ENCODE data around the gene SVOPL.

Gene SVOPL

DNA sequence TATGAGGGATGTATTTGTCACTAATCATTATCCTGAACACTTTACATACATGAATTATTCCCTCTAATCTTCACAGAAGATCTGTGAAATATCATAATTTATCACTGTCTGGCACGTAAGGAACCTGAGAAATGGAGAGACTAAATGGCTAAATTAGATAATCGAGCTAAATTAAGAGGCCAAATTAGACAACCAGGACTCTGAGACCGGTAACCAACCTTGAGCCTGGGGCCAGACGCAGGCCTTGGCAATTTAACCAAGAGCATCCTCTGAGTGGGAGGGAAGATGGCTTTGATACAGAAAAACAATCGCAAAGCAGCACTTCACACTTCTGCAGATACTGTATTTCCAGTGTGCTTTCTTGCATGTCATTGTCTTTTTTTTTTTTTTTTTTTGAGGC, 21.4 kb downstream of the SVOPL start:
- H3K36me3 ChIP-seq: no peaks in the 10 kb centered on the region
- no peaks in the 10 kb centered on the region for H3K27me3 ChIP-seq (ENCODE audit: insufficient read depth, low read depth, severe bottlenecking)
- DNase-seq: no peak
- no peak overlapping the region for H3K27ac ChIP-seq
- H3K4me3 ChIP-seq (ENCODE audit: low read depth, low read length): no peak overlapping the region
- TF ChIP-seq, protein P1, sequence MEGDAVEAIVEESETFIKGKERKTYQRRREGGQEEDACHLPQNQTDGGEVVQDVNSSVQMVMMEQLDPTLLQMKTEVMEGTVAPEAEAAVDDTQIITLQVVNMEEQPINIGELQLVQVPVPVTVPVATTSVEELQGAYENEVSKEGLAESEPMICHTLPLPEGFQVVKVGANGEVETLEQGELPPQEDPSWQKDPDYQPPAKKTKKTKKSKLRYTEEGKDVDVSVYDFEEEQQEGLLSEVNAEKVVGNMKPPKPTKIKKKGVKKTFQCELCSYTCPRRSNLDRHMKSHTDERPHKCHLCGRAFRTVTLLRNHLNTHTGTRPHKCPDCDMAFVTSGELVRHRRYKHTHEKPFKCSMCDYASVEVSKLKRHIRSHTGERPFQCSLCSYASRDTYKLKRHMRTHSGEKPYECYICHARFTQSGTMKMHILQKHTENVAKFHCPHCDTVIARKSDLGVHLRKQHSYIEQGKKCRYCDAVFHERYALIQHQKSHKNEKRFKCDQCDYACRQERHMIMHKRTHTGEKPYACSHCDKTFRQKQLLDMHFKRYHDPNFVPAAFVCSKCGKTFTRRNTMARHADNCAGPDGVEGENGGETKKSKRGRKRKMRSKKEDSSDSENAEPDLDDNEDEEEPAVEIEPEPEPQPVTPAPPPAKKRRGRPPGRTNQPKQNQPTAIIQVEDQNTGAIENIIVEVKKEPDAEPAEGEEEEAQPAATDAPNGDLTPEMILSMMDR (IDR thresholded peaks at IDR 0.05; ENCODE audit: low read depth, low read length): no peak
- H3K9me3 ChIP-seq (ENCODE audit: severe bottlenecking): no peaks in the 10 kb centered on the region

DNA sequence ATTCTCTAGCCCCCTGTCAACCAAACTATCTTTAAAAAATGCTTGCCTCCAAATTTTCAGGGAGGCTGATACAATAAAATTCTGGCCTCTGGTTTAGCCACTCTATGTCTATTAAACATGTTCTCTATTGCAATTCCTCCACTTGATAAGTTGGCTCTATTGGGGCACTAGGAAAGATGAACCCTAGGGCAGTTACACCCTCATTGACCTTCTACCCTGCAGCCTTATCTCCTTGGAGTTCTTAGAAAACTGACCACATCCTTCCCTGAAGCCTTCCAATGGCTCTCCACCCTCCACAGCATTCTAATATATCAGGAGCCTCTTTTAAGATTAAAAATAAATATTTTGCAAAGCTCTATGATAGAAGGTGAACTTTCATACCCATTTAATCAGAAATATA, 30.6 kb downstream of the SVOPL start:
- TF ChIP-seq, protein P1 (IDR thresholded peaks at IDR 0.05; ENCODE audit: low read depth, low read length): no peak
- Histone ChIP-seq H3K27ac (no peak overlapping the region), H3K36me3 (no peaks in the 10 kb centered on the region), H3K9me3 (ENCODE audit: severe bottlenecking) (no peaks in the 10 kb centered on the region), H3K4me3 (ENCODE audit: low read depth, low read length) (no peak overlapping the region), H3K27me3 (ENCODE audit: insufficient read depth, low read depth, severe bottlenecking) (no peaks in the 10 kb centered on the region)
- DNase-seq: no peak

DNA sequence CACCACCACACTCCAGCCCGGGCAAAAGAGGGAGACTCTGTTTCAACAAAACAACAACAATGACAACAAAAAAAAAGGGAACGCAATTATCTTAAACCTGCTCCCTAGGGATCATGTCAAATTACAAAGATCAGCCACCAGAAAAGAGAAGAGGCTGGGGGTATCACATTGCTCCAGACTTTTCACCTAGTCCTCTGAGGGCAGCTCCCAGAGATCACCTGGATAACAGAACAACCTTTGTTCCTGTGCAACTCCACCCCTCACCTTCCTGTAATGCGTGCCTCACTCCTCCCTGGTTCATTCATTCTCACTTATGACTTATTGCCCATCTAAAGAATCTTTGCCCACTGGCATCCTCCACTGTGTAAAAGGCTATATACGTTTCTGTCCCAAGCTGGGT, 31.8 kb downstream of the SVOPL start:
- H3K4me3 ChIP-seq (ENCODE audit: low read depth, low read length): no peak overlapping the region
- DNase-seq: no peak
- no peak overlapping the region for H3K27ac ChIP-seq
- TF ChIP-seq, protein P1 (IDR thresholded peaks at IDR 0.05; ENCODE audit: low read depth, low read length): no peak
- no peaks in the 10 kb centered on the region for H3K9me3 ChIP-seq (ENCODE audit: severe bottlenecking)
- H3K36me3 ChIP-seq: no peaks in the 10 kb centered on the region
- no peaks in the 10 kb centered on the region for H3K27me3 ChIP-seq (ENCODE audit: insufficient read depth, low read depth, severe bottlenecking)

DNA sequence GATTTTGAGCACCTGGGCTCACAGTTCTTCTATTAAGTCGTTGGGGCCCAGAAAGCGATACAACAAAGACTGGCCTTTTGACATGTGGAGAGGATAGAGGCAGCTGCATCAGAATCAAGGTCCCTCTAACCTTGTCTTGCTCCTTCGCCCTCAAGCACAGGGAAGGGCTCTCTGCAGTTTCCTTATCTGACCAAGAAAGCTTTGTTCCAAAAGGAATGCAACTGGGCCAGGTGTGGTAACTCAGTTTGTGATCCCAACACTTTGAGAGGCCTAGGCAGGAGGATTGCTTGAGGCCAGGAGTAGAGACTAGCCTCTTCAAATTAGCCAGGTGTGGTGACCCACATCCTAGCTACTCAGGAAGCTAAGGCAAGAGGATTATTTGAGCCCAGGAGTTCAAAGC, 32.2 kb downstream of the SVOPL start:
- TF ChIP-seq, protein P1 (IDR thresholded peaks at IDR 0.05; ENCODE audit: low read depth, low read length): no peak
- DNase-seq: no peak
- Histone ChIP-seq H3K9me3 (ENCODE audit: severe bottlenecking) (no peaks in the 10 kb centered on the region), H3K36me3 (no peaks in the 10 kb centered on the region), H3K27me3 (ENCODE audit: insufficient read depth, low read depth, severe bottlenecking) (no peaks in the 10 kb centered on the region), H3K4me3 (ENCODE audit: low read depth, low read length) (no peak overlapping the region), H3K27ac (no peak overlapping the region)

DNA sequence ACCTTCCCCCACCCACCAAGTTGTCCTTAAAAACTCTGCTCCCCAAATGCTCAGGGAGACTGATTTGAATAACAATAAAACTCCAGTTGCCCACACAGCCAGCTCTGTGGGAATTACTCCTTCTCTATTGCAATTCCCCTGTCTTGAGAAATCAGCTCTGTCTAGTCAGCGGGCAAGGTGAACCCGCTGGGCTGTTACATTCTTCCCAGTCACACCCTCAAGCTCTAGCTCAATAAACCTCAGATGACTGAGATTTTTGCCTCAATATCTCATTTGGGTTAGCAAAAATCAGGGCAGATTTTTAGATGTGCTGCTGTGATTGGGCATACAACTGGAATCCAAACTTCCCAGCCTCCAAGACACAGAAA, 32.9 kb downstream of the SVOPL start:
- Histone ChIP-seq H3K27ac (no peak overlapping the region), H3K9me3 (ENCODE audit: severe bottlenecking) (no peaks in the 10 kb centered on the region), H3K36me3 (no peaks in the 10 kb centered on the region), H3K27me3 (ENCODE audit: insufficient read depth, low read depth, severe bottlenecking) (no peaks in the 10 kb centered on the region), H3K4me3 (ENCODE audit: low read depth, low read length) (no peak overlapping the region)
- TF ChIP-seq, protein P1 (IDR thresholded peaks at IDR 0.05; ENCODE audit: low read depth, low read length): no peak
- no peak for DNase-seq

DNA sequence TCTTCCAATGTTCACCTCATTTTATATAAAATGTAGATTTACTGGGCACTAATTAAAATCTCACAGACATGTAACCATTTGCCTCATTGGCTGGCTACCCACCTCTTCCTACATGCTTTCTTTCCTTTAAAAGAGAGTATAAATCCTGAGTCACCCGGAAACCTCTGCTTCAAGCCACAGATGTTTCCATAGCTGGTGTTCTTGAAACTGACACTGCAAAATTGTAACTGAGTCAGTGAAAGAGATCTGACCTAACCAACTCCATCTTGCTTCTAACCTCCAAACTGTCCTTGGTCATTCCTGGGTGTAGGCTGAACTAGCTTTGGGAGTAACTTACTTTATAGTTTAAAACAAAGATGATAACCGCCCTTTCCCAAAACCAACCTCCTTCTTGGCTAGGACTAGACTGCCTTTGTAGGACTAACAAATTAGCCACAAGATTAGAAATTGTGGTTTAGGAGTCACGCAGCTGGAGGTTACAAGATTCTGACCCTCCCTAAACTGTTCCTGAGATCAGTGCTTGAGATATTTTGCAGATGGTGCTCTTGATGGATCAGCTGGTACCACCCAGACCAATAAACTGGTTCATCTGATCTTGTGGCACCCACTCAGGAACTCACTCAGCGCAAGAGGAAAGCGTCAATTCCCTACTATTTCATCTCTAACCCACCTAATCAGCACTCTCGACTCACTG, 33.5 kb downstream of the SVOPL start:
- H3K36me3 ChIP-seq: no peaks in the 10 kb centered on the region
- no peaks in the 10 kb centered on the region for H3K9me3 ChIP-seq (ENCODE audit: severe bottlenecking)
- DNase-seq: no peak
- no peaks in the 10 kb centered on the region for H3K27me3 ChIP-seq (ENCODE audit: insufficient read depth, low read depth, severe bottlenecking)
- no peak overlapping the region for H3K27ac ChIP-seq
- TF ChIP-seq, protein P1 (IDR thresholded peaks at IDR 0.05; ENCODE audit: low read depth, low read length): no peak
- no peak overlapping the region for H3K4me3 ChIP-seq (ENCODE audit: low read depth, low read length)
